Hippocampal formation (tissue), 2 donors: ENCODE measurements around the gene DDX11.
"Not testable (repeated sequence)": the region's sequence is repeated elsewhere in the genome, so short reads cannot be mapped to it uniquely, and the experiment has no call there.

Experiments
- DNase-seq, 2 donors: peaks; one replicate each; lab custom pipeline; 2025; lab: John Stamatoyannopoulos, UW

The DDX11 gene

GRCh38 chr12:31073527-31074332 lies at the start of gene DDX11:
DDX11 (plus strand) TSS chr12:31073860; CDS start chr12:31078394, 4,534 bp downstream.
- peak; percentile 55 to 86 for DNase-seq

- no peak for DNase-seq
Observed at GRCh38 chr12:31026202-31026601, 47.5 kb upstream of the DDX11 start.

GRCh38 chr12:31027006-31027405 lies 46.7 kb upstream of the DDX11 start:
- not testable (repeated sequence) for DNase-seq

- no peak for DNase-seq
Observed at GRCh38 chr12:31029468-31029867, 44.2 kb upstream of the DDX11 start.

GRCh38 chr12:31029916-31030562 lies 43.6 kb upstream of the DDX11 start:
- DNase-seq = peak; percentile 46 to 54

- no peak for DNase-seq
Observed at GRCh38 chr12:31031951-31032335, 41.7 kb upstream of the DDX11 start.

GRCh38 chr12:31033146-31033545 lies 40.5 kb upstream of the DDX11 start:
- no peak for DNase-seq

GRCh38 chr12:31033681-31034080 lies 40.0 kb upstream of the DDX11 start:
- DNase-seq = no peak

GRCh38 chr12:31034372-31034771 lies 39.3 kb upstream of the DDX11 start:
- DNase-seq = no peak

- DNase-seq = no peak
Observed at GRCh38 chr12:31035226-31035625, 38.4 kb upstream of the DDX11 start.

- DNase-seq = no peak
Observed at GRCh38 chr12:31035967-31036665, 37.5 kb upstream of the DDX11 start.

- no peak for DNase-seq
Observed at GRCh38 chr12:31037028-31037427, 36.6 kb upstream of the DDX11 start.

- DNase-seq = no peak
Observed at GRCh38 chr12:31037931-31038330, 35.7 kb upstream of the DDX11 start.

- DNase-seq = no peak
Observed at GRCh38 chr12:31041033-31041564, 32.6 kb upstream of the DDX11 start.

GRCh38 chr12:31050143-31050542 lies 23.5 kb upstream of the DDX11 start:
- not testable (repeated sequence) for DNase-seq

GRCh38 chr12:31050548-31050947 lies 23.1 kb upstream of the DDX11 start:
- DNase-seq = not testable (repeated sequence)

GRCh38 chr12:31051692-31052091 lies 22.0 kb upstream of the DDX11 start:
- not testable (repeated sequence) for DNase-seq

- DNase-seq = not testable (repeated sequence)
Observed at GRCh38 chr12:31052121-31052520, 21.5 kb upstream of the DDX11 start.

GRCh38 chr12:31052666-31053439 lies 20.8 kb upstream of the DDX11 start:
- DNase-seq = not testable (repeated sequence)

GRCh38 chr12:31053944-31054343 lies 19.7 kb upstream of the DDX11 start:
- not testable (repeated sequence) for DNase-seq

GRCh38 chr12:31057671-31058070 lies 16.0 kb upstream of the DDX11 start:
- DNase-seq = no peak

GRCh38 chr12:31066196-31066595 lies 7.5 kb upstream of the DDX11 start:
- not testable (repeated sequence) for DNase-seq
